CD4-positive, alpha-beta T cell (primary cell): ENCODE measurements around the gene CBX2. TPM values are rescaled to one million over a fixed set of nuclear protein-coding genes. Genes with fewer than 3 reads are reported as not detected.

Source experiments
- ATAC-seq: fragments of 200-7000 bp; cut with Tn5 transposase; one replicate; pipeline ENCODE4 v1.10.0; 2022; ENCODE audit warnings: mild to moderate bottlenecking; ENCODE audit not compliant: poor library complexity
- CTCF ChIA-PET: fragments of 350-600 bp; sonication (Branson Sonifier 250); formaldehyde crosslinking; loops from one replicate; lab custom pipeline; 2021; ENCODE audit warnings: antibody characterized with exemption, inconsistent platforms; lab: Charles Lee
- POLR2A ChIA-PET: fragments of 350-600 bp; sonication (Branson Sonifier 250); formaldehyde crosslinking; loops from one replicate; lab custom pipeline; 2021; ENCODE audit warnings: antibody characterized with exemption, inconsistent platforms; lab: Charles Lee
- DNase-seq, 14 experiments: peaks; one replicate each; pipeline ENCODE4 v3.0.0-alpha.2; 2013 to 2020; ENCODE audit warnings: mixed read lengths in 2 of 14
- H3K27ac ChIP-seq, 2 donors: one replicate each; pipeline versions ENCODE4 v1.5.1 to v1.7.0; 2013; ENCODE audit warnings: low read length in 2 of 2, low read depth in 1 of 2, mild to moderate bottlenecking in 1 of 2
- H3K27me3 ChIP-seq, 2 experiments: 1 replicate in 1 of 2; 2 replicates in 1 of 2; pipeline versions ENCODE4 v1.6.1 to v1.7.0; 2013; ENCODE audit warnings: low read length in 2 of 2, control low read depth in 1 of 2, mild to moderate bottlenecking in 1 of 2, moderate library complexity in 1 of 2; ENCODE audit not compliant: insufficient read depth in 2 of 2, control insufficient read depth in 1 of 2
- H3K36me3 ChIP-seq: one replicate; pipeline ENCODE4 v1.6.1; 2013; ENCODE audit warnings: low read length, control low read depth; ENCODE audit not compliant: insufficient read depth
- H3K4me1 ChIP-seq: one replicate; pipeline ENCODE4 v1.6.1; 2013; ENCODE audit warnings: low read length, control low read depth; ENCODE audit not compliant: insufficient read depth
- H3K4me3 ChIP-seq: one replicate; pipeline ENCODE4 v1.5.1; 2013; ENCODE audit warnings: mild to moderate bottlenecking, low read length, moderate library complexity
- H3K9me3 ChIP-seq, 2 experiments: 1 replicate in 1 of 2; 2 replicates in 1 of 2; pipeline versions ENCODE4 v1.6.1 to v1.7.0; 2013; ENCODE audit warnings: low read length in 2 of 2, mild to moderate bottlenecking in 2 of 2, control low read depth in 1 of 2, moderate library complexity in 1 of 2; ENCODE audit not compliant: control insufficient read depth in 1 of 2, insufficient read depth in 1 of 2
- H3K27ac Mint-ChIP-seq: one replicate; pipeline ENCODE4 v1.8.0; 2020; ENCODE audit warnings: mixed read lengths
- H3K27me3 Mint-ChIP-seq: one replicate; pipeline ENCODE4 v1.8.0; 2021; ENCODE audit warnings: mixed read lengths
- H3K36me3 Mint-ChIP-seq: one replicate; pipeline ENCODE4 v1.8.0; 2021; ENCODE audit warnings: low read depth, mixed read lengths
- H3K4me1 Mint-ChIP-seq: one replicate; pipeline ENCODE4 v1.8.0; 2021; ENCODE audit warnings: low read depth, mixed read lengths
- H3K4me3 Mint-ChIP-seq: one replicate; pipeline ENCODE4 v1.8.0; 2020; ENCODE audit warnings: mild to moderate bottlenecking, mixed read lengths
- H3K9me3 Mint-ChIP-seq: one replicate; pipeline ENCODE4 v1.8.0; 2020; ENCODE audit warnings: mixed read lengths
- CTCF ChIP-seq: fragments of 200-600 bp; IDR thresholded peaks from one replicate; pipeline ENCODE4 v1.8.0; 2022; ENCODE audit warnings: antibody characterized with exemption, mild to moderate bottlenecking
- intact Hi-C, 2 experiments: fragments of 100-400 bp; cut with DNase I in 1 of 2; cut with micrococcal nuclease in 1 of 2; formaldehyde crosslinking; loops; one replicate each; pipeline versions ENCODE4 v1.15.1 to v1.9.0; 2023 to 2025; cut with DNase I, micrococcal nuclease
- total RNA-seq, 174 experiments: library from RNA in 2 of 174; stranded (reverse) in 2 of 174; gene quantifications; one replicate each; pipeline ENCODE4 v1.2.3 and lab custom pipeline; 2021 to 2026

Gene CBX2
- total RNA-seq, 2 experiments from 2014 or later: 0.31 TPM; not detected in 1

- Histone ChIP-seq H3K4me1 (peaks cover 34% of the 10 kb centered on the region), H3K4me3 (no peak overlapping the region), H3K27ac (no peak overlapping the region), H3K9me3 (peaks cover 0 to 4% of the 10 kb centered on the region in 2 experiments), H3K36me3 (no peaks in the 10 kb centered on the region), H3K27me3 (peaks cover 0 to 6% of the 10 kb centered on the region in 2 experiments)
- H3K4me1 Mint-ChIP-seq: peaks cover 15% of the 10 kb centered on the region
- no peak overlapping the region for H3K27ac Mint-ChIP-seq
- no peak overlapping the region for H3K4me3 Mint-ChIP-seq
- ChIA-PET POLR2A (no interaction called here), CTCF (interaction anchor here (1.2 to 1.7 kb wide), 2 partner anchors 10 to 14 kb away, joined by 3 to 5 read pairs; no protein-coding TSS in a partner anchor)
- DNase-seq: no peak
- ATAC-seq: no peak
- no peak for TF ChIP-seq CTCF
- no peaks in the 10 kb centered on the region for H3K9me3 Mint-ChIP-seq
- intact Hi-C loops: no loop called here
- no peaks in the 10 kb centered on the region for H3K36me3 Mint-ChIP-seq
- H3K27me3 Mint-ChIP-seq: peaks cover 10% of the 10 kb centered on the region
These were observed 45.7 kb upstream of the CBX2 start for GRCh38 chr17:79732254-79732653.

- Mint-ChIP-seq H3K4me3 (no peak overlapping the region), H3K27ac (no peak overlapping the region), H3K27me3 (peaks cover 15% of the 10 kb centered on the region), H3K36me3 (no peaks in the 10 kb centered on the region), H3K4me1 (peaks cover 11% of the 10 kb centered on the region), H3K9me3 (no peaks in the 10 kb centered on the region)
- peak in 4 of 14 experiments; percentile 13 to 73 (median 44) for DNase-seq
- Histone ChIP-seq H3K27ac (no peak overlapping the region), H3K36me3 (no peaks in the 10 kb centered on the region), H3K4me1 (peaks cover 31% of the 10 kb centered on the region), H3K9me3 (peaks cover 0 to 4% of the 10 kb centered on the region in 2 experiments), H3K27me3 (peaks cover 0 to 6% of the 10 kb centered on the region in 2 experiments), H3K4me3 (no peak overlapping the region)
- intact Hi-C loops: no loop called here
- no peak for TF ChIP-seq CTCF
- ChIA-PET POLR2A (no interaction called here), CTCF (interaction anchor here (1.0 to 1.7 kb wide), 2 partner anchors 9 to 12 kb away, joined by 4 to 5 read pairs; no protein-coding TSS in a partner anchor)
- no peak for ATAC-seq
These were observed 44.9 kb upstream of the CBX2 start for GRCh38 chr17:79732804-79733691.

GRCh38 chr17:79733692-79734070 lies 44.3 kb upstream of the CBX2 start:
- Histone ChIP-seq H3K27ac (no peak overlapping the region), H3K36me3 (no peaks in the 10 kb centered on the region), H3K9me3 (peaks cover 0 to 4% of the 10 kb centered on the region in 2 experiments), H3K4me1 (peaks cover 25% of the 10 kb centered on the region), H3K27me3 (peaks cover 0 to 6% of the 10 kb centered on the region in 2 experiments), H3K4me3 (no peak overlapping the region)
- H3K27me3 Mint-ChIP-seq: peaks cover 17% of the 10 kb centered on the region
- peaks cover 4% of the 10 kb centered on the region for H3K4me1 Mint-ChIP-seq
- DNase-seq (no peak), ATAC-seq (no peak)
- no peaks in the 10 kb centered on the region for H3K36me3 Mint-ChIP-seq
- H3K27ac Mint-ChIP-seq: no peak overlapping the region
- ChIA-PET CTCF (interaction anchor here (1.0 to 1.7 kb wide), 2 partner anchors 8 to 12 kb away, joined by 4 to 5 read pairs; no protein-coding TSS in a partner anchor), POLR2A (no interaction called here)
- intact Hi-C loops: no loop called here
- TF ChIP-seq CTCF: no peak
- H3K9me3 Mint-ChIP-seq: no peaks in the 10 kb centered on the region
- H3K4me3 Mint-ChIP-seq: no peak overlapping the region
